ENCODE data around the gene CAMK1D. TPM values are rescaled to one million over a fixed set of nuclear protein-coding genes. Genes with fewer than 3 reads are reported as not detected.
"Not testable (repeated sequence)": the region's sequence is repeated elsewhere in the genome, so short reads cannot be mapped to it uniquely, and the experiment has no call there.

CAMK1D gene
- total and polyA plus RNA-seq, 11 donors: 1.4 to 16.0 (median 2.5) TPM

DNA sequence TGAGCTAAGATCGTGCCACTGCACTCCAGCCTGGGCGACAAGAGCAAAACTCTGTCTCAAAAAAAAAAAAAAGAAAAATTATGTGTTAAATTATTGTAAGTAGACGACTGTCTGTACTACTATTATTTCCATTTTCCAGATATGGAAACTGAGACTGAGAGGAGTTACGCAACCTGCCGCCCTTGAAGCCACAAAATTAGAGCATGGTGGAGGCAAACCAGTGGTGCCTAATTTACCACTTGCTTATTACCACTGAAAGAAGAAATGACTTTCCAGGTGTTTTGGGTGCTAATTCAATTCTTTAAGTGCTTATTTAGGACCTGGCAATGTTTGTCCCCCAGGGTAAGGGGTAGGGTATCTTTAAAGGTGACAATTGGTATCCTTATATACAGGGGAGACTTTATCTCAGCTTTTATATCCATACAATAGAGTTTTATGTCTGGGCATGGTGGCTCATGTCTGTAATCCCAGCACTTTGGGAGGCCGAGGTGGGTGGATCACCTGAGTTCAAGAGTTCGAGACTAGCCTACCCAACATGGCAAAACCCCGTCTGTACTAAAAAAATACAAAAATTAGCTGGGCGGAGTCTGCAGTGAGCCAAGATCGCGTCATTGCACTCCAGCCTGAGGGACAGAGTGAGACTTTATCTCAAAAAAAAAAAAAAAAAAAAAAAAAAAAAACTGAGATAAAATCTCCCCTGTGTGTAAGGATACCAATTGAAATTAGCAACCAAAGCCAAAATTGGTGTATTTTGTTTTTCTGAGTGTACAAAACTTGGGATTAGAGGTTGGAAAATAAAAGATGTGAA lies 16.6 kb upstream of the CAMK1D start:
- no peak for DNase-seq
- WGBS, 4 donors: 77 to 87% (median 85%) methylated on average over 11 of the region's 11 CpGs

GRCh38 chr10:12333380-12334185 lies 15.8 kb upstream of the CAMK1D start:
- H3K27ac ChIP-seq: peak overlapping the region in 9 of 12 donors; percentile 19 to 71 (median 56)
- 35 to 44% (median 39%) methylated on average over 15 of the region's 15 CpGs for WGBS, 4 donors
- intact Hi-C loops (cut with DNase I): no loop called here
- peak; percentile 40 to 94 (median 91) for ATAC-seq
- peaks cover 0 to 3% (median 0%) of the 10 kb centered on the region in 12 donors for H3K9me3 ChIP-seq
- peak overlapping the region in 2 of 12 donors; percentile 7 to 19 for H3K4me3 ChIP-seq
- no peaks in the 10 kb centered on the region for H3K36me3 ChIP-seq
- no peak for TF ChIP-seq POLR2A (IDR thresholded peaks at IDR 0.05)
- TF ChIP-seq, protein P1, sequence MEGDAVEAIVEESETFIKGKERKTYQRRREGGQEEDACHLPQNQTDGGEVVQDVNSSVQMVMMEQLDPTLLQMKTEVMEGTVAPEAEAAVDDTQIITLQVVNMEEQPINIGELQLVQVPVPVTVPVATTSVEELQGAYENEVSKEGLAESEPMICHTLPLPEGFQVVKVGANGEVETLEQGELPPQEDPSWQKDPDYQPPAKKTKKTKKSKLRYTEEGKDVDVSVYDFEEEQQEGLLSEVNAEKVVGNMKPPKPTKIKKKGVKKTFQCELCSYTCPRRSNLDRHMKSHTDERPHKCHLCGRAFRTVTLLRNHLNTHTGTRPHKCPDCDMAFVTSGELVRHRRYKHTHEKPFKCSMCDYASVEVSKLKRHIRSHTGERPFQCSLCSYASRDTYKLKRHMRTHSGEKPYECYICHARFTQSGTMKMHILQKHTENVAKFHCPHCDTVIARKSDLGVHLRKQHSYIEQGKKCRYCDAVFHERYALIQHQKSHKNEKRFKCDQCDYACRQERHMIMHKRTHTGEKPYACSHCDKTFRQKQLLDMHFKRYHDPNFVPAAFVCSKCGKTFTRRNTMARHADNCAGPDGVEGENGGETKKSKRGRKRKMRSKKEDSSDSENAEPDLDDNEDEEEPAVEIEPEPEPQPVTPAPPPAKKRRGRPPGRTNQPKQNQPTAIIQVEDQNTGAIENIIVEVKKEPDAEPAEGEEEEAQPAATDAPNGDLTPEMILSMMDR (IDR thresholded peaks at IDR 0.05): no peak
- H3K4me1 ChIP-seq: peaks cover 0 to 19% (median 11%) of the 10 kb centered on the region in 12 donors
- no peaks in the 10 kb centered on the region for H3K27me3 ChIP-seq
- peak; percentile 26 to 78 (median 71) for DNase-seq

More for the DNA sequence above, 16.6 kb upstream of the CAMK1D start:
- no peak for TF ChIP-seq POLR2A (IDR thresholded peaks at IDR 0.05)
- TF ChIP-seq, protein P1 (IDR thresholded peaks at IDR 0.05): no peak
- intact Hi-C loops (cut with DNase I): no loop called here
- peak overlapping the region in 1 of 12 donors; percentile 19 for H3K4me3 ChIP-seq
- peak overlapping the region in 9 of 12 donors; percentile 19 to 71 (median 56) for H3K27ac ChIP-seq
- peaks cover 0 to 3% (median 0%) of the 10 kb centered on the region in 12 donors for H3K9me3 ChIP-seq
- ATAC-seq: peak in 1 of 4 donors; percentile 26
- peaks cover 0 to 19% (median 11%) of the 10 kb centered on the region in 12 donors for H3K4me1 ChIP-seq
- no peaks in the 10 kb centered on the region for H3K27me3 ChIP-seq
- no peaks in the 10 kb centered on the region for H3K36me3 ChIP-seq

GRCh38 chr10:12334186-12334530 lies 15.2 kb upstream of the CAMK1D start:
- Histone ChIP-seq H3K36me3 (no peaks in the 10 kb centered on the region), H3K4me1 (peaks cover 0 to 19% (median 11%) of the 10 kb centered on the region in 12 donors), H3K27ac (peak overlapping the region in 9 of 12 donors; percentile 19 to 71 (median 56)), H3K9me3 (peaks cover 0 to 3% (median 0%) of the 10 kb centered on the region in 12 donors), H3K4me3 (peak overlapping the region in 1 of 12 donors; percentile 7), H3K27me3 (no peaks in the 10 kb centered on the region)
- DNase-seq (no peak), ATAC-seq (no peak)
- TF ChIP-seq POLR2A (IDR thresholded peaks at IDR 0.05): no peak
- TF ChIP-seq, protein P1 (IDR thresholded peaks at IDR 0.05): no peak
- intact Hi-C loops (cut with DNase I): no loop called here
- WGBS, 4 donors: 61 to 79% (median 76%) methylated on average over 6 of the region's 6 CpGs

GRCh38 chr10:12335169-12335568 lies 14.2 kb upstream of the CAMK1D start:
- WGBS, 4 donors: 71 to 74% (median 73%) methylated on average over 4 of the region's 4 CpGs
- intact Hi-C loops (cut with DNase I); ATAC-seq: not testable (repeated sequence)

More at GRCh38 chr10:12335169-12335568, 14.2 kb upstream of the CAMK1D start:
- H3K4me3 ChIP-seq, H3K36me3 ChIP-seq, H3K9me3 ChIP-seq, H3K27me3 ChIP-seq, H3K27ac ChIP-seq, DNase-seq: not testable (repeated sequence)
- H3K4me1 ChIP-seq: peaks cover 0 to 19% (median 11%) of the 10 kb centered on the region in 12 donors

Measured in heart left ventricle (tissue), 16 donors.